Inflammatory macrophage treated with lipopolysaccharide for 1 hour (primary cell): ENCODE data around the gene ANO10.
"Not testable (repeated sequence)": the region's sequence is repeated elsewhere in the genome, so short reads cannot be mapped to it uniquely, and the experiment has no call there.

Source experiments
- DNase-seq, 2 donors: peaks; one replicate each; pipeline ENCODE4 v3.0.0-alpha.2; 2020 to 2022

The ANO10 gene

GRCh38 chr3:43621656-43622432 lies at the start of gene ANO10:
ANO10 (minus strand) TSS chr3:43622011; CDS start chr3:43605852, 16,159 bp downstream.
- DNase-seq = peak; percentile 99

- DNase-seq = no peak
Measured at GRCh38 chr3:43670635-43671522, 49.1 kb upstream of the ANO10 start.

GRCh38 chr3:43665011-43665410 lies 43.2 kb upstream of the ANO10 start:
- not testable (repeated sequence) for DNase-seq

- DNase-seq = not testable (repeated sequence)
Measured at GRCh38 chr3:43661376-43661775, 39.6 kb upstream of the ANO10 start.

- DNase-seq = no peak
Measured at GRCh38 chr3:43659250-43659880, 37.6 kb upstream of the ANO10 start.

- not testable (repeated sequence) for DNase-seq
Measured at GRCh38 chr3:43656390-43656789, 34.6 kb upstream of the ANO10 start.

- DNase-seq = no peak
Measured at GRCh38 chr3:43650345-43650744, 28.5 kb upstream of the ANO10 start.

GRCh38 chr3:43649365-43649968 lies 27.7 kb upstream of the ANO10 start:
- no peak for DNase-seq

- no peak for DNase-seq
Measured at GRCh38 chr3:43648957-43649356, 27.1 kb upstream of the ANO10 start.

- DNase-seq = no peak
Measured at GRCh38 chr3:43647331-43648166, 25.7 kb upstream of the ANO10 start.

GRCh38 chr3:43644443-43644842 lies 22.6 kb upstream of the ANO10 start:
- DNase-seq = no peak

- peak; percentile 59 to 76 for DNase-seq
Measured at GRCh38 chr3:43641306-43642114, 19.7 kb upstream of the ANO10 start.

GRCh38 chr3:43640681-43641080 lies 18.9 kb upstream of the ANO10 start:
- no peak for DNase-seq

- DNase-seq = no peak
Measured at GRCh38 chr3:43638594-43639447, 17.0 kb upstream of the ANO10 start.

- DNase-seq = no peak
Measured at GRCh38 chr3:43637702-43638101, 15.9 kb upstream of the ANO10 start.

- DNase-seq = no peak
Measured at GRCh38 chr3:43632986-43633385, 11.2 kb upstream of the ANO10 start.

- no peak for DNase-seq
Measured at GRCh38 chr3:43632269-43632733, 10.5 kb upstream of the ANO10 start.

GRCh38 chr3:43629741-43630140 lies 7.9 kb upstream of the ANO10 start:
- no peak for DNase-seq

GRCh38 chr3:43629257-43629656 lies 7.4 kb upstream of the ANO10 start:
- DNase-seq = peak; percentile 16 to 23

- no peak for DNase-seq
Measured at GRCh38 chr3:43627360-43627759, 5.5 kb upstream of the ANO10 start.
